Gastroesophageal sphincter (tissue), 4 donors: ENCODE results near the gene CD82. TPM values are rescaled to one million over a fixed set of nuclear protein-coding genes. Genes with fewer than 3 reads are reported as not detected.
A peak's percentile ranks its signal among the peaks of the same experiment; 100 is the strongest.

Experiments used
- ATAC-seq: fragments of 150-250 bp; one replicate; pipeline ENCODE4 v1.9.1; 2016; ENCODE audit warnings: mild to moderate bottlenecking, moderate library complexity
- H3K27ac ChIP-seq, 4 donors: fragments of 200-600 bp; sonication (generic) in 3 of 4; 1 replicate in 3 of 4; 2 replicates in 1 of 4; pipeline ENCODE4 v1.5.1; 2016 to 2019
- H3K27me3 ChIP-seq: fragments of 200-600 bp; sonication (generic); one replicate; pipeline ENCODE4 v1.5.1; 2019
- H3K36me3 ChIP-seq, 2 donors: fragments of 200-600 bp; sonication (generic); one replicate each; pipeline ENCODE4 v1.5.1; 2019; ENCODE audit warnings: control low read depth in 1 of 2
- H3K4me1 ChIP-seq, 3 donors: fragments of 200-600 bp; sonication (generic); 1 replicate in 2 of 3; 2 replicates in 1 of 3; pipeline ENCODE4 v1.5.1; 2016 to 2019; ENCODE audit warnings: control low read depth in 2 of 3
- H3K4me3 ChIP-seq, 2 donors: fragments of 200-600 bp; sonication (generic); one replicate each; pipeline ENCODE4 v1.5.1; 2019; ENCODE audit warnings: mild to moderate bottlenecking in 1 of 2, moderate library complexity in 1 of 2
- H3K9me3 ChIP-seq, 3 donors: fragments of 200-600 bp; sonication (generic); one replicate each; pipeline ENCODE4 v1.5.1; 2017 to 2019; ENCODE audit warnings: control low read depth in 2 of 3
- CTCF ChIP-seq, 4 experiments: fragments of 200-600 bp in 2 of 4; fragments of 450-650 bp in 2 of 4; sonication (generic) in 1 of 4; IDR thresholded peaks; one replicate each; pipeline ENCODE4 v1.5.1; 2017 to 2019; ENCODE audit warnings: antibody characterized with exemption in 4 of 4, mild to moderate bottlenecking in 2 of 4, moderate library complexity in 2 of 4
- EP300 ChIP-seq: sonication (generic); formaldehyde crosslinking; IDR thresholded peaks from one replicate; pipeline ENCODE4 v1.6.1; 2017; ENCODE audit warnings: antibody characterized with exemption, mild to moderate bottlenecking
- POLR2A ChIP-seq, 2 donors: fragments of 450-650 bp; IDR thresholded peaks; one replicate each; pipeline ENCODE4 v1.6.1; 2017; ENCODE audit warnings: antibody characterized with exemption in 2 of 2, mild to moderate bottlenecking in 2 of 2, moderate library complexity in 1 of 2
- POLR2AphosphoS5 ChIP-seq: sonication (generic); formaldehyde crosslinking; IDR thresholded peaks from one replicate; pipeline ENCODE4 v1.6.1; 2017; ENCODE audit warnings: antibody characterized with exemption
- WGBS, 2 donors: methylation state at CpG; one replicate each; pipeline ENCODE4 v1.1.5; 2018; ENCODE audit warnings: low coverage in 1 of 2; 5-methylcytosine and 5-hydroxymethylcytosine counted together
- total RNA-seq, 4 donors: library from RNA; depleted of rRNA; stranded (reverse); fragments of >200 nt; gene quantifications; one replicate each; pipeline ENCODE4 v1.1.0, GENCODE V29; 2016

CD82 gene
- total RNA-seq, 4 donors from 2014 or later, result 12.7 to 24.0 (median 19.1) TPM

DNA sequence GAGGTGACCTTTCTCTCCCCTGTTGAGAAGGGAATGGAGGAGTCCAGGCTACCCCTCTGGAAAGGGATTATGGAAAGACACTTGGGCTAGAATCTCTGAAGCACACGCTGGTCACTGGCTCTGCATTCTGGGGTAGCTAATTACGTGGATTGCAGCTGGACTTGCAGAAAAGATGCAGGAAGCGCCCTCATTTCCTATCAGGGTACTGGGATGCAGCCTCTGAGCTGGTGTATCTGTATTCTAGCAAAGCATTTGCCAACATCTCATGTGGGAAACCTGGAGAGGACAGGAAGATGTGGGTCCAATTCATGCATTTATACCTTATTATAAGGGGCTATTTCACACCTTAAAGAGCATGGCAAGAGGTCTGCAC lies 44.3 kb downstream of the CD82 start:
- H3K36me3 ChIP-seq, result peaks cover 0 to 26% of the 10 kb centered on the region in 2 donors
- H3K27me3 ChIP-seq, result no peaks in the 10 kb centered on the region
- no peak overlapping the region for H3K4me3 ChIP-seq
- no peaks in the 10 kb centered on the region for H3K9me3 ChIP-seq
- TF ChIP-seq EP300, result no peak
- 82% methylated on average over 3 of the region's 3 CpGs; no CpG with 5 or more reads in 1 of the 2 donors for WGBS, 2 donors
- no peak for ATAC-seq
- H3K27ac ChIP-seq, result no peak overlapping the region
- H3K4me1 ChIP-seq, result peaks cover 0 to 62% (median 19%) of the 10 kb centered on the region in 3 donors

DNA sequence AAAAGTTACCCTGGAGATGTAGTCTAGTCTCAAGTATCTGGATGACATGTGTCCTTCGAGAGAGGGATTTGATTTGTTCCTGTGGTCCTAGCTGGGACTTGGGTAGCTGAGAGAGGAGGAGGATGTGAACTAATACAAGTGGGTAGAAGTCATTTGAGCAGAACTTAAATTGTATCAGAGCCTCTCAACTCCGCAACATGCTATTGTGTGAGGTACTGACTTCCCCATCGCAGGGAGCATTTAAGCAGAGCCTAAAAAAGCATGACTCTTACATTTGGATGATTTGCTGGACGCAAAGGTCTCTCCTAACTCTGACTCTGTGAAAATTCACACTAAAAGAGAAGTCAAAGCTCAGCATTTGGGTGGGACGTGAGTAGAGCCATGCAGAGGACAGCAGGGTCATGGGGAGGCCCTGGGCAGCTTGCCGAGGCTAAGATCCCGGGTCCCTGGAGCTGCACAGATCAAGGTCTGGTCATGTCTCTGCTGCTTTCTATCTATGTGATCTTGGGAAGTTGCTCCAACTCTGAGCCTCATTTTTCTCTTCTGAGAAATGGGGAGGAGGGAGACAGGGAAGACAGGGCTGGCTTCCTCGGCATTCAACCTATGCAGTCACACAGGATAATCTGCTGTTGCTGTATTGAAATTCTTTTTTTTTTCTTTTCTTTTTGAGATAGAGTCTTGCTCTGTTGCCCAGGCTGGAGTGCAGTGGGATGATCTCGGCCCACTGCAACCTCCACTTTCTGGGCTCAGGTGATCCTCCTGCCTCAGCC lies 44.9 kb downstream of the CD82 start:
- H3K27ac ChIP-seq, result no peak overlapping the region
- H3K36me3 ChIP-seq, result peaks cover 0 to 26% of the 10 kb centered on the region in 2 donors
- ATAC-seq, result no peak
- H3K27me3 ChIP-seq, result no peaks in the 10 kb centered on the region
- H3K9me3 ChIP-seq, result no peaks in the 10 kb centered on the region
- no peak for TF ChIP-seq POLR2A (IDR thresholded peaks at IDR 0.05)
- no peak for TF ChIP-seq CTCF (IDR thresholded peaks at IDR 0.05)
- TF ChIP-seq EP300, result no peak
- TF ChIP-seq POLR2AphosphoS5, result no peak
- peaks cover 0 to 62% (median 19%) of the 10 kb centered on the region in 3 donors for H3K4me1 ChIP-seq
- H3K4me3 ChIP-seq, result no peak overlapping the region
- WGBS, 2 donors, result 90 to 100% methylated on average over 4 to 5 of the region's 9 CpGs

DNA sequence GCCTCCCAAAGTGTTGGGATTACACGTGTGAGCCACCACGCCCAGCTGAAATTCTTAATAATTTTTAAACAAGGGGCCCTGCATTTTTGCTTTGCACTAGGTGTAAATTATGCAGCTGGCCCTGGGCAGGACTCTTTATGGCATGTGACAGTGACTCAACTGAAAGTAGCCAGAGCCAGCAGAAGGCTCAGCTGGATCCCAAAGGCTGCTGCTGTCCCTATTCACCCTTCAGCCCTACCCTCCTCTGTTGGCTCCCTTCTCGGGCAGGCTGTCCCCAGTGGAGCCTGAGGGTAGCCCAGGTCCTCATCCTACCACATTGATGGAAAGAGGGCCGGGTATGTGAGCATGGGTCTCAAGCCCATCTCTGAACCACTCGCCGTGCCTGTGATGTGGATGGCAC lies 45.6 kb downstream of the CD82 start:
- H3K4me1 ChIP-seq, result peaks cover 0 to 62% (median 19%) of the 10 kb centered on the region in 3 donors
- H3K27me3 ChIP-seq, result no peaks in the 10 kb centered on the region
- 83 to 91% methylated on average over 2 to 3 of the region's 6 CpGs for WGBS, 2 donors
- H3K36me3 ChIP-seq, result peaks cover 0 to 26% of the 10 kb centered on the region in 2 donors
- peak; percentile 19 for ATAC-seq
- H3K4me3 ChIP-seq, result no peak overlapping the region
- TF ChIP-seq EP300, result no peak
- TF ChIP-seq POLR2AphosphoS5, result no peak
- no peak for TF ChIP-seq CTCF (IDR thresholded peaks at IDR 0.05)
- no peak for TF ChIP-seq POLR2A (IDR thresholded peaks at IDR 0.05)
- H3K27ac ChIP-seq, result no peak overlapping the region
- no peaks in the 10 kb centered on the region for H3K9me3 ChIP-seq

- peak; percentile 51 for ATAC-seq
- Histone ChIP-seq H3K4me1 (peaks cover 0 to 66% (median 19%) of the 10 kb centered on the region in 3 donors), H3K9me3 (no peaks in the 10 kb centered on the region), H3K4me3 (no peak overlapping the region), H3K27ac (no peak overlapping the region), H3K27me3 (no peaks in the 10 kb centered on the region), H3K36me3 (peaks cover 0 to 25% of the 10 kb centered on the region in 2 donors)
- no peak for TF ChIP-seq EP300
- no peak for TF ChIP-seq POLR2AphosphoS5
- TF ChIP-seq CTCF (IDR thresholded peaks at IDR 0.05), result no peak
- TF ChIP-seq POLR2A (IDR thresholded peaks at IDR 0.05), result no peak
- 83 to 92% methylated on average over 2 to 4 of the region's 7 CpGs for WGBS, 2 donors
Measured at GRCh38 chr11:44611687-44612434, 46.4 kb downstream of the CD82 start.

GRCh38 chr11:44613153-44613552 lies 47.7 kb downstream of the CD82 start:
- Histone ChIP-seq H3K4me3 (no peak overlapping the region), H3K27me3 (no peaks in the 10 kb centered on the region), H3K36me3 (peaks cover 0 to 24% of the 10 kb centered on the region in 2 donors), H3K9me3 (no peaks in the 10 kb centered on the region), H3K4me1 (peaks cover 0 to 57% (median 14%) of the 10 kb centered on the region in 3 donors), H3K27ac (no peak overlapping the region)
- 100% methylated on average over 1 of the region's 6 CpGs; no CpG with 5 or more reads in 1 of the 2 donors for WGBS, 2 donors
- ATAC-seq, result no peak
- TF ChIP-seq POLR2A (IDR thresholded peaks at IDR 0.05) (no peak), EP300 (no peak), CTCF (IDR thresholded peaks at IDR 0.05) (no peak), POLR2AphosphoS5 (no peak)
